ENCODE measurements around the gene DLG2. TPM values are rescaled to one million over a fixed set of nuclear protein-coding genes. Genes with fewer than 3 reads are reported as not detected.

The DLG2 gene
- total and polyA plus RNA-seq, 2 donors (not counting 3 experiments of a cell fraction or from before 2014, with no cell fraction given), result 0.15 to 1.1 TPM

DNA sequence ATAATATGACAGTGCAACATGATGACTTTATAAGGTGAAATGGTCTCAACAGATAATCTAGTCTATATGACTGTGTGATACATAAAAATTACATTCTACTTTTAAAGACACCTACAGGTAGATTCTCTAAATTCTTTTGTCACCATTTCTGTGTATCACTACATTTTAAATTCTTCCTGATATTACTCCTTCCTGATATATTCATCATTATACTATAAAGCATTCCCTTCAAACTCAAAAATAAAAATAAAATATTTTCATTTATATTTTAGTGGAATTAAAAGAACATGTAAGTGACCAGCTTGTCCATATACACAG lies 1062.3 kb downstream of the DLG2 start:
- Histone ChIP-seq H3K27me3 (ENCODE audit: control insufficient read depth in 2 of 2, insufficient read depth in 2 of 2, low read length in 2 of 2) (no peaks in the 10 kb centered on the region), H3K36me3 (ENCODE audit: control insufficient read depth in 2 of 2, extremely low read depth in 1 of 2, insufficient read depth in 2 of 2, low read length in 2 of 2) (no peaks in the 10 kb centered on the region), H3K4me1 (ENCODE audit: control insufficient read depth, extremely low read depth, insufficient read depth, low read length) (no peaks in the 10 kb centered on the region), H3K79me2 (ENCODE audit: control insufficient read depth, insufficient read depth, low read length) (no peaks in the 10 kb centered on the region), H3K9me1 (replicated peaks; ENCODE audit: control insufficient read depth, extremely low read depth, insufficient read depth, low read length) (no peaks in the 10 kb centered on the region), H3K27ac (ENCODE audit: insufficient read depth, low read depth, low read length) (no peak overlapping the region), H3K4me3 (replicated peaks in 1 of 3; ENCODE audit: insufficient read depth in 1 of 3, low read depth in 1 of 3, low read length in 3 of 3) (no peak overlapping the region), H2AFZ (ENCODE audit: low read depth, low read length) (no peak overlapping the region), H3K9ac (replicated peaks; ENCODE audit: extremely low read depth, insufficient read depth, low read length) (no peak overlapping the region), H4K20me1 (replicated peaks; ENCODE audit: control insufficient read depth, extremely low read depth, insufficient read depth, low read length) (no peaks in the 10 kb centered on the region), H3K4me2 (ENCODE audit: insufficient read depth, low read length) (no peak overlapping the region), H3K9me3 (replicated peaks; ENCODE audit: control insufficient read depth, insufficient read depth, low read length) (no peaks in the 10 kb centered on the region)
- POLR2A ChIA-PET, result no interaction called here
- dilution Hi-C loops (cut with MboI; ENCODE audit: extremely low pct_ligation_motif_present, low sequenced_read_pairs) (no loop called here), intact Hi-C loops (cut with micrococcal nuclease) (loop anchor here (1.0 to 2.0 kb wide), 2 partner anchors 728 to 737 kb away; no protein-coding TSS in a partner anchor)
- no peak for FAIRE-seq
- no peak for TF ChIP-seq POLR2A (IDR thresholded peaks at IDR 0.05; ENCODE audit: low read depth, low read length)
- BruUV-seq (replicated peaks), result no TSS peak
- CTCF ChIA-PET, result interaction anchor here (0.6 to 3.3 kb wide), 3 partner anchors 12 to 737 kb away, joined by 3 to 15 read pairs (median 9); no protein-coding TSS in a partner anchor
- no peak for DNase-seq (ENCODE audit: low read depth, low spot score)

DNA sequence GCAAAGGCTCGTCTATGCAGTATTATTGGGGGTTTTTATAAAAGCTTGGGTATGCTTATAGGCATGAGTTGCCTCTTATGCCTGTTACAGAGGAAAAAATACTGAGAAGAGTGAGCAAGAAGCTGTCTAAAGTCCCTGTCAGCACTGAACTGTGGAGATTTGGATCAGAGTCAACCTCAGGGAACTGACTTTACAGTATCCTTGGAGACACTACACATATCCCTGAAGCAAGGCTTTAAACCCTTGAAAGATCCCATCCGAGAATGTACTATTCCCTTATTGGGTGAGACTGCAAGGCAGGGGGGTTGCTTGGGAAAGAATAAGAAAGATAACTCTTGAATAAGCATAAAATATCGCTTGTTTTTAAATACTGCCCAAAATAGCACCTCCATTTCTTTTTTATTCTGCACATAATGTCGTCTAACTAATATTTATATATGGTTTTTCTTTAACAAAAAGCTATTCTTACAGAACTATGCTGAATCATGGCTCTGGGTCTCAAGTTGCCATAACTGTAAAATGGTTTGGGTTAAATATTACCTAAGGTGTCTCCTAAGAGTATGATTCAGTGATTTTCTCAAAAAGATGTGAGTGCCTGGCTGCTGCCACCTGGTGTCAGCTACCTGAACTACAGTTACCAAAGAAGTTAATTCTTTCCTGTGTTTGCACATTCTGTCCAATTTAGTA lies 1062.8 kb downstream of the DLG2 start:
- intact Hi-C loops (cut with micrococcal nuclease), result loop anchor here (1.0 to 2.0 kb wide), 2 partner anchors 728 to 736 kb away; no protein-coding TSS in a partner anchor
- peak; percentile 67 for FAIRE-seq

More for the DNA sequence above, 1062.8 kb downstream of the DLG2 start:
- Histone ChIP-seq H3K79me2 (ENCODE audit: control insufficient read depth, insufficient read depth, low read length) (no peaks in the 10 kb centered on the region), H4K20me1 (replicated peaks; ENCODE audit: control insufficient read depth, extremely low read depth, insufficient read depth, low read length) (no peaks in the 10 kb centered on the region), H3K9me1 (replicated peaks; ENCODE audit: control insufficient read depth, extremely low read depth, insufficient read depth, low read length) (no peaks in the 10 kb centered on the region), H2AFZ (ENCODE audit: low read depth, low read length) (no peak overlapping the region), H3K27ac (ENCODE audit: insufficient read depth, low read depth, low read length) (no peak overlapping the region), H3K36me3 (ENCODE audit: control insufficient read depth in 2 of 2, extremely low read depth in 1 of 2, insufficient read depth in 2 of 2, low read length in 2 of 2) (no peaks in the 10 kb centered on the region), H3K9me3 (replicated peaks; ENCODE audit: control insufficient read depth, insufficient read depth, low read length) (no peaks in the 10 kb centered on the region), H3K4me2 (ENCODE audit: insufficient read depth, low read length) (no peak overlapping the region), H3K27me3 (ENCODE audit: control insufficient read depth in 2 of 2, insufficient read depth in 2 of 2, low read length in 2 of 2) (no peaks in the 10 kb centered on the region), H3K4me1 (ENCODE audit: control insufficient read depth, extremely low read depth, insufficient read depth, low read length) (no peaks in the 10 kb centered on the region), H3K9ac (replicated peaks; ENCODE audit: extremely low read depth, insufficient read depth, low read length) (no peak overlapping the region), H3K4me3 (replicated peaks in 1 of 3; ENCODE audit: insufficient read depth in 1 of 3, low read depth in 1 of 3, low read length in 3 of 3) (no peak overlapping the region)
- BruUV-seq (replicated peaks), result no TSS peak
- TF ChIP-seq, protein P1, sequence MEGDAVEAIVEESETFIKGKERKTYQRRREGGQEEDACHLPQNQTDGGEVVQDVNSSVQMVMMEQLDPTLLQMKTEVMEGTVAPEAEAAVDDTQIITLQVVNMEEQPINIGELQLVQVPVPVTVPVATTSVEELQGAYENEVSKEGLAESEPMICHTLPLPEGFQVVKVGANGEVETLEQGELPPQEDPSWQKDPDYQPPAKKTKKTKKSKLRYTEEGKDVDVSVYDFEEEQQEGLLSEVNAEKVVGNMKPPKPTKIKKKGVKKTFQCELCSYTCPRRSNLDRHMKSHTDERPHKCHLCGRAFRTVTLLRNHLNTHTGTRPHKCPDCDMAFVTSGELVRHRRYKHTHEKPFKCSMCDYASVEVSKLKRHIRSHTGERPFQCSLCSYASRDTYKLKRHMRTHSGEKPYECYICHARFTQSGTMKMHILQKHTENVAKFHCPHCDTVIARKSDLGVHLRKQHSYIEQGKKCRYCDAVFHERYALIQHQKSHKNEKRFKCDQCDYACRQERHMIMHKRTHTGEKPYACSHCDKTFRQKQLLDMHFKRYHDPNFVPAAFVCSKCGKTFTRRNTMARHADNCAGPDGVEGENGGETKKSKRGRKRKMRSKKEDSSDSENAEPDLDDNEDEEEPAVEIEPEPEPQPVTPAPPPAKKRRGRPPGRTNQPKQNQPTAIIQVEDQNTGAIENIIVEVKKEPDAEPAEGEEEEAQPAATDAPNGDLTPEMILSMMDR (IDR thresholded peaks at IDR 0.05; ENCODE audit: extremely low read depth in 1 of 2, insufficient read depth in 1 of 2, low read depth in 1 of 2, low read length in 2 of 2), result peak; percentile 52 to 67
- TF ChIP-seq EZH2 (IDR thresholded peaks at IDR 0.05; ENCODE audit: borderline replicate concordance, low read depth, low read length, severe bottlenecking), result no peak
- CTCF ChIA-PET, result interaction anchor here (0.6 to 3.3 kb wide), 4 partner anchors 11 to 736 kb away, joined by 3 to 15 read pairs (median 7); no protein-coding TSS in a partner anchor
- dilution Hi-C loops (cut with MboI; ENCODE audit: extremely low pct_ligation_motif_present, low sequenced_read_pairs), result no loop called here
- POLR2A ChIA-PET, result no interaction called here
- DNase-seq (ENCODE audit: low read depth, low spot score), result peak; percentile 55
